Glomerular visceral epithelial cell (primary cell): ENCODE data around the gene ZFYVE19.

Experiments used
- DNase-seq: peaks from one replicate; pipeline ENCODE4 v3.0.0-alpha.2; 2016; ENCODE audit errors: extremely low spot score

The ZFYVE19 gene, protein sequence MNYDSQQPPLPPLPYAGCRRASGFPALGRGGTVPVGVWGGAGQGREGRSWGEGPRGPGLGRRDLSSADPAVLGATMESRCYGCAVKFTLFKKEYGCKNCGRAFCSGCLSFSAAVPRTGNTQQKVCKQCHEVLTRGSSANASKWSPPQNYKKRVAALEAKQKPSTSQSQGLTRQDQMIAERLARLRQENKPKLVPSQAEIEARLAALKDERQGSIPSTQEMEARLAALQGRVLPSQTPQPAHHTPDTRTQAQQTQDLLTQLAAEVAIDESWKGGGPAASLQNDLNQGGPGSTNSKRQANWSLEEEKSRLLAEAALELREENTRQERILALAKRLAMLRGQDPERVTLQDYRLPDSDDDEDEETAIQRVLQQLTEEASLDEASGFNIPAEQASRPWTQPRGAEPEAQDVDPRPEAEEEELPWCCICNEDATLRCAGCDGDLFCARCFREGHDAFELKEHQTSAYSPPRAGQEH

DNA sequence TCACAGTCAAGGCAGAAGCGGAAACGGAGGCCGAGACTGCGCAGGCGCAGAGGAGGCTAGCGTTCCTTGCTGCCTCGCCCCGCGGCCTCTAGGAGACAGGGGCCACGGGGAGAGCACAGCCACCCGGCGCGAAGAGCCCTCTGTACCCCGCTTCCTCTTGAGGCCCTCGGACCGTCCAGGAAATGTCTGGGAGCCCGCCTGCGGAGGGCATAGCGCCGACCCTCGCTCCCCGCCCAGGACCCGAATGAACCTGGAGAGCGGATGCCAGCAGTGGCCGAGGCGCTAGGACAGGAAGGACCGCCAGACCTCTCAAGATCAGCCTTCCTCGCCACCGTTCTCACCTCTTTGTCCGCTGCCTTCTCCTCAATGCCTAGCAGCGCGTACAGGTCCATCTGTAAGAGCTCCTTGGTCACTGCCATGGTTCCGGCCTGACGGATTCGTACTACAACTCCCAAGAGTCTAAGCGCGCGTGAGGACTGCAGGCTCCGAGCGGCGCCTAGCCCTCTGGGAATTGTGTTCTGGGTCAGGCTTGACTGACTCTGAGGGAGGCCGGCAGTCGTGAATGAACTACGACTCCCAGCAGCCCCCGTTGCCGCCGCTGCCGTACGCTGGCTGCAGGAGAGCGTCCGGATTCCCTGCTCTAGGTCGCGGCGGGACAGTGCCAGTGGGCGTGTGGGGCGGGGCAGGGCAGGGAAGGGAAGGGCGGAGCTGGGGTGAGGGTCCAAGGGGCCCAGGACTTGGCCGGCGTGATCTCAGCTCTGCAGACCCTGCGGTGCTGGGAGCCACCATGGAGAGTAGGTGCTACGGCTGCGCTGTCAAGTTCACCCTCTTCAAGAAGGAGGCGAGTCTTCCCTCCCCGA is at the start of gene ZFYVE19, which contains the start of gene DNAJC17:
Gene ZFYVE19 (plus strand): TSS at position 62 of the 860 bp plus-strand sequence. CDS start 501 bp downstream, at position 563.
Gene DNAJC17 (minus strand): TSS at position 446 of the 860 bp plus-strand sequence. CDS start 27 bp downstream, at position 419.
- DNase-seq = peak; percentile 97

DNA sequence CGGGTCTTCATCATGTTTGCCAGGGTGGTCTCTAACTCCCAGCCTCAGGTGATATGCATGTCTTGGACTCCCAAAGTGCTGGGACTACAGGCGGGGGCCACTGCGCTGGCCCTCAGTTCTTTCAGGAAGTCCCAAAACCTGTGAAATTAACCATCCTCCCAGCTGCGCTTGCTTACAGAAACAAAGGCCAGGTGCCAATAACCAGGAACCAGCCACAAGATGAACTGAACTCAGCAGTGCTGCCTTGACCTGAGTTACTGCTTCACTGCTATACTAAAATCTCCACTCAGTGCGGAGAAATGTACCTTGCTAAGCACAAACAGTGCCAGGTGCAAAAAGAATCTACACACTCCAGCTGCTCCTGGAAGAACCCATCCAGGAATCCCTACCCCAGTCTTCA is 46.9 kb upstream of the ZFYVE19 start:
- DNase-seq = no peak

DNA sequence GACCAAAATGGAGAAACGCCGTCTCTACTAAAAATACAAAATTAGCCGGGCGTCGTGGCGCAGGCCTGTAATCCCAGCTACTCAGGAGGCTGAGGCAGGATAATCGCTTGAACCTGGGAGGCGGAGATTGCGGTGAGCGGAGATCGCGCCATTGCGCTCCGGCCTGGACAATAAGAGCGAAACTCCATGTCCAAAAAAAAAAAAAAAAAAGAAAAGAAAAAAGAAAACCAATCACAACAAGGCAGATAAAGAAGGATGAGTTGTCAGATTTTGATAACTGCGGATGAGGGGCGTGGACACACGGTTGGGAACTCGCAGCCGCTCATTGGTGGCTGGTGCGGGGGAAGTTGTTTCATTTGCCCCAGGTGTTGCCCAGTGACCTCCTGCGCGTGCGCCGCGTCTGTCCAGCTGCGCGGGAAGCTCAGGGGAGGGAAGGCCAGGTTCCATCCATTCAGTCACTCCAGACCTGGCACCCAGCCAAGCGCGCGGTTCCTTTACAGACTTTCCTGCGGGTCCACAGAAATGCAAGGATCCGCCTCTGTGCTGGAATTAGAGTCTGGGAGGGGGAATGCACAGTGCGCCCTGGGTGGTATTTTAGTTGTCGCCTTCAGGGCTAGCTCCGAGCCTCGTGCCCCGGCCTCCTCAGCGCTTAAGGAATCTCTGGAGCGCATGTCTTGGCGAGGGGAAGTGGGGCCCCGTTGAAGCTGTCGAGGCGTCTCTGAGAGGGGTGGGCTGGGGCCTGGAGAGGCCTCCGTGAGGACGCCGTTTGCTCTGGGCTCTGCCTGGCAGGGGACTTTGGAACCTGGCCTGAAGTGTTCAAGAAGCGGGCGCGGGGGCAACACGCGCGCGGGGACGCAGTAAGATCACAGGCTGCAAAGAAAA is 43.7 kb upstream of the ZFYVE19 start:
- peak; percentile 73 for DNase-seq

DNA sequence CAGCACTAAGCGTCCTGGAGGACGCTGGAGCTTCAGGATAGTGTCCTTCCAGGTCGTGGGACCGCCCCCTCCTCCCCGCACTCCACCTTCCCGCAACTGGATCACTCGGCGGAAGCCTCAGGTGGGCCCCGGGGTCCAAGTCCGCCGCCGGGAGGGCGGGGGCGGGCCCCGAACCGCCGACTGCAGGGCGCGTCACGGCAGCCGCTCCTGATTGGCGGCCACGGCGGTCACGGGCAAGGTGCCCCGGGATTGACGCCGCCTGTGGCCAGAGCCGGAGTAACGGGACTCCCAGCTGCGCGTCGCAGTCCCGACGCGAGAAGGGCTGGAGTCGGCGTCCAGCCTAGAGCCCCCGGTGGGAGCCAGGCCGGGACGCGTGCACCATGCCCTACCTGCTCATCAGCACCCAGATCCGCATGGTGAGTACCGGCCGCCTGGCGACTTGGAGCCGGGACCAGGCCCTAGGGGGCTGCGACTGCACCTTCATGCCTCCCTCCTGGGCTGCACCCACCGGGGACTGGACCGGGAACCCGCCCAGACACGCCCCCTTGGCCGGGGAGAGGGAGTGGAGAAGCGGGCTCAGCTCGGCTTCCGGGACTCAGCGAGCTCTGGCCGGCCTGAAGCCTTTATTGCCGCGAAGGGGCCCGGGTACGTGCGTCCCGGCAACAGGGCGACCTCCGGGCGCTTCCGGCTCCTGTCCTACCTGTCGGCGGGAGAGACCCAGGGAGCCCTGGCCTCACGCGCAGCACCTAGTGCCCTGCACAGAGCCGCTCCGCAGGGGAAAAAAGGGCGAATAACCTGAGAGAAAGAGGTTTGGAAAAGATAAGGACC is 42.9 kb upstream of the ZFYVE19 start, which contains the start of gene GCHFR:
Gene GCHFR (plus strand): TSS at position 268 of the 828 bp plus-strand sequence. CDS start 113 bp downstream, at position 381.
- peak; percentile 72 for DNase-seq

DNA sequence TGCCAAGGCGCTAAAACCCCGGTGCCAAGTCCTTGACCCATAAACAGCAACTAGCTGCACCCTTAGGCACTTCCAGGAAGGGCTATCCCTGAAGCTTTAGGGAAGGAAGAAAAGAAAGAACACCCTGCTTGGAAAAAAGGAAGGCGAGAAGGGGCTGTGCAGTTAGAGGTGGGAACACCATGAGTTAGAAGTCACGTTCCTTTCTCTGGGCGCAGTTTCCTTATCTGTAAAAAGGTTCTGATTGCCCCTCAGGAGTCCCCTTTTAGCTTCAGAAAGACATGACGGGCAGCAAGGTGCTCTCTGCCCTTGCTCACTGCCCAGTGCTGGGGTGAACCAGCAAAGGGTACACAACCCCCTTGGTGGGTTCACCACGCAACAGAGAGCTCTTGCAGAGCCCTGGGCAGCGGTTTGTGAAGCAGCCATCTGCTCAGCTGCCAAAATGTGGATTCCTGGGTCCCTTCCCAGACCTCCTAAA is 42.2 kb upstream of the ZFYVE19 start:
- no peak for DNase-seq

DNA sequence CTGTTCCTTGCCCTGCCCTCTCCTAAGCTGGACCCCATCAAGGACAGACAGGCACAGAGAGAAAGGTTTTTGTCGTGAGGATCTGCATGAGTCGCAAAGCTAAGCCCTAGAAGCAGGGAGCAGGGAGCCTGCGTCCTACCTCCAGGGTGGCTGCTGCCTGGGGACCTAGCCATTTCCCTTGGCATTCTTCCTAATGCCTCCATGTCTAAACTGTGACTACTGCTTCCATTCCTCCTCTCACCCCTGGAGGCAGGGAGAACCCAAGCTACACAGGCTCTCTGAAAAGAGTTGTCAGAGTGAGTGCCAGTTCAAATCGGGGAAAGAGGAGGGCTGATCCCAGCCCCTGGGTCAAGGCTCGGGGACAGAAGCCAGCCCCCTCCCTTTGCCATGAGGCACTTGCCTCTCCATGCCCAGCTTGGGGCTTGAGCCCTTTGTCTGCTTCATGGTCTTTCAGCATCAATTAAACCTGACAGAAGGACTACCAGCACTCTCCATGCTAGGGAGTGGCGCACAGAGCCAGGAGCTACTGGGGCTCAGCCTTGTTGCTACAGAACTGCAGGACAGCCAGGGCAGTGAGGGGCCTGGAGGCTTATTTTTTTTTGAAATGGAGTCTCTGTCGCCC is 40.6 kb upstream of the ZFYVE19 start:
- DNase-seq = no peak

DNA sequence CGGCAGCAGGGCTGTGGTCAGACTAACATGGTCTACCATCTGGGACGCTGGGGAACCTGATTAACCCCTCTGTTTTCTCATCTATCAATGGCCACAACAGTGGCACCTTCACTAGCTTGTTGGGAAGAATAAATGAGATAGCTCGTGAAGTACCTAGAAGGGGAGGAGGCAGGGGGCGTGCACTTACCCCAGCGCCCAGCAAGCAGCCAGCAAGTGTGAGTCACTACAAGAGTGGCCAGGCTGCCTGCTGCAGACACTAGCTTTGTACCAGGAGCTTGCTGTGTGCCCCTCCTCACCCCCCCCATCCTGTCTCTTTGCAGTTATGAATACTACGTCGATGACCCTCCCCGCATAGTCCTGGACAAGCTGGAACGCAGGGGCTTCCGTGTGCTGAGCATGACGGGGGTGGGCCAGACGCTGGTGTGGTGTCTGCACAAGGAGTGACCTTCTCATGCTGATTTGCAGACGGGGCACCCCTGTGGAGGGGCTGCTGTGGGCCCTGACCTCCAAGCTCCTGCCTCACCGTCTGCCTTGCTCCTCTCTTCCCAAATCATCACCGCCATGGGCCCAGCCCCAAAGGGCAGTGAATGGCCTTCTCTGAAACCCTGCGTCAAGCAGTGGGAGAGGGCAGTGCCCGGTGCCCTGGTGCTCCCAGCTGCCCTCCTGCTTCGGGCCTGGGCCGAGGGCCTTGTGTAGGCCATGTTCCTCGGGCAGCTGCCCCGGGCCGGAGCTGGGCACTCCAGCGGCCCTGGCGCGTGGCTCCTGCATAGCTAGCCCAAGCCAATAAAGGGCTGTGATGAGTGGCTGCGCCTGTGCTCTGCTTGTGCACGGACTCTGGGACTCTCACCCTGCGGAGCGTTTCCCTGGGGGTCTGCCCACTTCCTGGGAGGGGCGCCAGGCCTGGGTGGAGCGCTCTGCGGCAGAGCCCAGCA is 39.7 kb upstream of the ZFYVE19 start:
- DNase-seq = peak; percentile 75

DNA sequence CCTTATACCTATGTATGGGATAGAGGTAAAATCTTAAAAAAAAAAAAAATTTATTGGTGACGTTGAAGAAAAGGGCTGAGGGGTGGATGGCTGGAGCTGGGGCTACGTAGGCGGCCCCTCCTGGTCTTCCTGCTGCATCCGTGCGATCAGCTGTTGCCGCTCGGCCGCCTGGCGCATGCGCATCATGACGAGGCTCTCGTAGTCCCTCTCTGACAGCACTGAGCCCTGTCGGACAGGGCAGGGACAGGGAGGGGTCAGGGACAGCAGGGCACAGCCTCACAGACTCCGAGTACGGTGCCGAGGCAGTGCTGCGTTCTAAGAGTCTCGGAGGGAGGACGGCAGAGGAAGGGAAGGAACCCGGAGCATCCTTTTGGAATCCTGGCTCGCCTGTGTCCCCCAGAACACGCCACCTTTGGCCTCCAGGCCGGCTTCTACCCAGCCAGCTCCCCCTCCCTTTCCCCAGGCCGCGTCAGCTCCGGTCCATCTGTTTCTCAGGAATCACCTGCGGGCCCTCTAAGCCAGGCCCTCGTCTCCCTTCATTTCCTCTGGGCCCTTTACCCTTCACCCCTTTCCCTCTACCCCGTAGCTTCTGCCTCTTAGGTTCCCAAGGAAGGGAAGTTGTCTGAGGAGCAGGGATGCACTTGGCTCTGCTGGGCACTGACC is 38.9 kb upstream of the ZFYVE19 start:
- no peak for DNase-seq

DNA sequence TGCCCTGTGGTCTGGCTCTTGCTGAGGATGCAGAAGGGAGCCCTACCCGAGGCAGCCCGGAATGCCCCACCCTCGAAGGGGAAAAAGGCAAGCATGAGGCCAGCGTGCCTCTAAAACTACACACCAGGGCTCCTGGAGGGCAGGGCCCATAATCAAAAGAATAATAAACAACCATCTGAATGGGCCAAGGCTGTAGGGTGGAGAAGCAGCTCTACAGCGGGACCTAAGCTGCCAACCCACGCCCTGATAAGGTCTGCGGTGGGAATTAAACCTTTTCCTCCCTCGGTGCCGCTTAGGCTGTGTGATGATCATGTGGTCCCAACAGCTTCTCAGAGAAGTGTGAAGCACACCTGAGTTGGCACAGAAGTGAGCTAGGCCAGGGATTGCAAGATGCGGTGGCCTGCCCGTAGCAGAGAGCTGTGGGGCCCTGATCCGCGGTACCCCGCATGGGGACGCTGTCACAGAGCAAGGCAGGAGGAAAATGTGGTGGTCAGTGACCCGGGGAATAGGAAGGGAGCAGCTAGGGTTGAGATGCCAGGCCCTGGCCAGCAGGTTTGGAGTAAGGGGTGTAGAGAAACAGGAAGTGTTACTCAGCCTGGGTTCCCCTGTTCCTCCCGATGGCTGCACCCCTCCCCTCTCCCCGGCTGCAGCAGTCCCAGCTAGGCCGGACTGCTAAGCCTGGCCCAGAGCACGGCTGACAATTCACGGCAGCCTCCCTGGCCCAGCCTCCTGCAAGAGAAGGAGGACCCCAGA is 38.2 kb upstream of the ZFYVE19 start:
- DNase-seq = no peak

DNA sequence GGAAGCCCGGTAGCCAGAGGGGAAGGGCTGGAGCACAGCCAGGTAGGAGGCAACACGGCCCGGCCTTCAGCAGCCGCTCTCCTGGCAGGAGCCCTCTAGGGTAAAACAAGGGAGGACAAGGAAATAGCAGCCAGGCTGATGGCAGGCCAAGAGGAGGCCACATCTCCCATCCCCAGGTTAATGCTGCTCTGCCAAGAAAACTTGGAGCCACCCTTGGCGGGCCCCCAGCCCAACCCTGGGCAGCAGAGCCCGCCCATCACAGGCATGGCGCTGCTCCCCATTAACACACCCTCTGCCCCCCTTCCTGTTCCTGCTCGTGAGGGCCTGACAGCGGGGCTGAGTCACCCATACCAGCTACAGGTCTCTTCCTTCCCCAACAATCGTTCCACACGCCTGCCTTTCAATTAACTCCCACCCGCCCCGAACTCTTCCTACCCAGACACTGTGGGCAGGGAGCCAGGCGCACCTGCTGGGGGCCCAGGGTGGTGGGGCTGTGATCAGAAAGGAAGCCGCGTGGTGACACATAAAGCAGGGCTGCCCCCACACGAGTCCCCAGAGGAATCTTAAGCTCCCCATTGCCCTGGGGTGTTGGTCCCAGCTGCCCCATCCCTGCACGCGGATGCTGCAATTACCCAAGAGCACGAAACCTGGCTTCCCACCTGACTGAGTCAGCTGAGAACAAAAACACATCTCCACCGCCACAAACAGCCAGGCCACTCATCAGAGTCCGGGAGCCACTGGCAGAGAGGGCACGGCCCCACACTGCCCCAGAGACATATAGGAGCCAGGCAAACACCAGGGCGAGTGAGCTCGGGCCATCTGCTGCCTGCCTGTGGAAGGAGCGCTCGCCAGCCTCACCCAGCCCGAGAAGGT is 37.4 kb upstream of the ZFYVE19 start, which contains the start of gene C15orf62:
Gene C15orf62 (plus strand): TSS at position 707 of the 873 bp plus-strand sequence. CDS start 516 bp downstream, outside the sequence.
- DNase-seq = peak; percentile 99

DNA sequence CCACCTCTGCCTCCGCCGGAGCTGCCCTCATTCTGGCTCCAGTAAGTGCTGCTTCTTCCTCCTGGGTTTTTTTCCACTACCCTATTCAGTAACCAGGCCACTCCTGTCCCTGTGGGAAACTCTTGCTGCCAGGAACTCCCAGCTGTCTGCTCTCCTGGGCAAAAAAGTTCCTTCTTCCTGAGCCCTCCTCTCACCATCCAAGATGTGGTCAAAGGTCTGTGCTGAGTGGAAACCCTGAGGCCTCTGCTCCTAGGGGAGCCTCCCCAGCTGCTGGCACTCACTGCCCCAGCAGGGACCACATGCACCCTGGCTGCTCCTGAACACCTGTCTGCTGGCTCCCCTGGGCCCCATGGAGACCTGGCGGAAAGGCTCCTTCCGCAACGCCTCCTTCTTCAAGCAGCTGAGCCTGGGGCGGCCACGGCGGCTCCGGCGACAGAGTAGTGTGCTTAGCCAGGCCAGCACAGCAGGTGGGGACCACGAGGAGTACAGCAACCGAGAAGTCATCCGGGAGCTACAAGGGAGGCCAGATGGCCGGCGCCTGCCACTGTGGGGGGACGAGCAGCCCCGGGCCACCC is 36.7 kb upstream of the ZFYVE19 start:
- no peak for DNase-seq

DNA sequence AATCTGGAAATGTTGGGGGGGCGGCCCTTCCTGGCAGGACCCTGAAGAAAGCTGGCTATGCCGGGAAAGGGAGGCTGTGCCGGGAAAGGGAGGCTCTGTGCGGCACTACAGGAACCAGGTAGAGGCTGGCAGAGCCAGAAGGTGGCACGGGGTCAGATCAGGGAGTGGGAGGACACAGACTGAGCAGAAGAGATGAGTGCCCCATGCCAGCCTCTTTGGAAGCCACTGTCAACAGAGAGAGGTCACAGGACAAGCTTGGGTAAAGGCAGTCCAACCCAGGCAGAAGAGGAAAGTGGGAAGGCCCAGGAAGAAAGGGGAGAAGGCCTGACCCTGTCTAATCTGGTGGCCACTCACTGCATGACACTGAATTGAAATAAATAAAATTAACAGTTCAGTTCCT is 35.6 kb upstream of the ZFYVE19 start:
- no peak for DNase-seq

DNA sequence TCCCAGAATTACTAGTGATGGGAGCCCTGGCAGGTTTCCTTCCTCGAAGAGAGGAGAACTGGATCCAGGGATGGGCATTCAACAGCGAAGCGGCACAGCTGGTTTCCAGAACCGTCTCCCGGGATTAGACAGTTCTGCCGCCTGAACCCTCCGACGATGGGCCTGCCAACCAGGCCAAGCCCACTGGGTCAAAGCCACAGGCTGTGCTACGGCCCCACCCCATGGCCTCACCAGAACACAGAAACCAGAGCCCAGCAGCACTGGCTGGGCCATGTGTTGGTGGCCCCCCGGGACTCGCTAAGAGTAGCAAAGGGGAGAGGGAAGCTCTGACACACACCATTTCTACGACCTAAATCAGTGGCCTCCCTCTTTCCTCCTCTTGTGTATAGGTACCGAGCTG is 34.9 kb upstream of the ZFYVE19 start:
- no peak for DNase-seq

DNA sequence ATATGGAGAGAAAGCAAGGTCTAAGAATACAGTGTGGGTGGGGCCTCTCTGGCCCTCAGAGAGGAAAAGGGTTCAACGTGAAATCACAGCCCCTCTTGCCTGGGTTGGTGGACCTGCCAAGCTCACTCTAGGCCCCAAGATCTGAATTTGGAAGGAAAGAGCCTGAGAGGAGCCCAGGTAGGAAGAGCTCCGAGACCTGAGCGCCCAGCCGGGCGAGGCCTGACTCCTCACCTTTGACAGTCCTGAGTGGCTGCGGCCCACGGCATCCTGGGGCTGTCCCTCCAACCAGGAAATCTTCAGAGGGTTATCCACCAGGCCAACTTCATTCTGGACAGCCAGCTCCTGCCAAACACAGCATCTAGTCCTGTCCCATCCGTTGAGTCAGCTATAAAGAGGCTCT is 33.4 kb upstream of the ZFYVE19 start:
- DNase-seq = no peak

DNA sequence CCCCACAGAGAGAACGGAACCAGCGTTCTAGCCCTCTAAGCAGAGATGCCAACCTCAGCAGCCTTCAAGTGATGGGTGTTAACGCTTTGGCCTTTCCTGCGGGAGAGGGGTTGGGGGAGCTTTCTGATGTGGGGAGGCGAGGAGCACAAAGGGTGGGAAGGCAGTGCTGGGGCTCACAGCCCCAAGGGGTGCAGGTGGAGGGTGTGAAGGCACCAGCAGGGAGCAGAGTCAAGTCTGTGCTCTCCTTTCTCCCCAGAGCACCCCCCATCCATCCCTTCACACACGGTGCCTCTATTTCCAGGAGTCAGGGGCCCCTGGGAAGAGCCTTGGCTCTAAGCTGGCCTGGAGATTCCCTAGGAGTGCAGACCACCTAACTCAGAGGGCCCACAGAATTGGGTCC is 33.0 kb upstream of the ZFYVE19 start:
- DNase-seq = no peak

DNA sequence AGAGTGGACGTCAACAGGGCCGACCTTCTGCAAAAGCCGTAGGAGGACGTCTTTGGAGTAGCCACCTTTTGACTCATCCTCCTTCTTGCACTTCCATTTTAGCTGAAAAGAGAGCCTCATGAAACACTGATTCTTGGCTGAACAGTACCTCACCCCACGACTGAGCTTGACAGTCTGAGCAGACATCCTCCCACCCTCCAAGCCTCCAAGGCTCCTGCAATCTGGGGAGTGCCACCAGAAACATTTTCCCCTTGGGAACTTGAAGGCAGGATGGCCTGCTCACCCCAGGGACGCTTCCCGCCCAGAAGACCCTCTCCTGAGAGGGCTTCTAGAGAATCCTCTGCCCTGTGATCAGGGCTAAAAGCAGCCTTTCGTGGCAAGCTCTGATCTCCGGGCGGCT is 31.9 kb upstream of the ZFYVE19 start:
- DNase-seq = no peak
